Measurements from ENCODE around the gene RAD51B.

DNA sequence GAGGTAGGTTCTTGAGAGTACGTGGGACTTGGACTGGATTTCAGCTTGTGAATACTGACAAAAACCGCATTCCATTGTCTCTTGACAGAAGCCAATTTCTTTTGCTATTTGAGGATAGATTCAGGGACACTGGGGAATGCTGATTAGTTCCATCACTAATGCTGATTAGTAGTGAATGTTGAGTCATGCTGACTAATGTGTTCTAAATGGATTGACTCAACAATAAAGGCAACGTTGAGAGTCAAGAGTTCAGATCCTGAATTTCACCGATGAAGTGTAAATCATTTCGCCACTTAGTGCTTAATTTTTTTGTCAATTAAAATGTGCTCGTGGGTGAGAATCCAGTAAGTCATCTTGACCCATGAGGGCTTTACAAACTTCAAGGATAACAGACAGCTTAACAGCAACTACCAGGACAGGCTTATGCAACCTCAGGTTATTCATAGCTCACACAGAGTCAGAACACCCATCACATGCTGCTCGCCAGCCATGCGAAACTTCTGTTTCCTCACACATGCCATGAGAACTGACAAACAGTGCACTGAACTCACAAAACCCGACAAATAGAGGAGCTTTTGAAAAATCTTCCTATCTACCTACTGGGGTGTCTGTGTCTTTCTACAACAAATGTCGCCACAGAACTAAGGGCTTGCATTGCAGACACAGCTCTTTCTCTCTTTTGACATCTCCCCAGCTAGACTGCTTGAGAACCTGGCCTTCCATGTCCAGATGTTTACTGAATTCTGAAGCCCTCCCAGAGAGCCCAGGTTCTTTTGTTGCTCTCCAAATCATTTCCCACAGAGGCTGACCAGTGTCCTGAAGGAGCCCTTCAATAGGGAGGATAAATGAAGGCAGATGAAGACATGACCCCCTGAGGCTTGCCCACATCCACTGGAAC is 656.9 kb downstream of the RAD51B start:
- TF ChIP-seq CTCF (conservative IDR thresholded peaks at IDR 0.05) (no peak), EZH2 (IDR thresholded peaks at IDR 0.05; ENCODE audit: low read depth) (no peak)
